PC-9 (cell line): Measurements from ENCODE around the gene ARFGEF3. TPM values are rescaled to one million over a fixed set of nuclear protein-coding genes. Genes with fewer than 3 reads are reported as not detected.

Experiments
- BruUV-seq: library from RNA; stranded (reverse); fragments of 400-500 nt; replicated peaks from 2 replicates; lab custom pipeline; 2021; lab: Mats Ljungman, UMichigan
- CTCF ChIA-PET: fragments of 300-600 bp; sonication (Branson Sonifier 250); formaldehyde crosslinking; loops from one replicate; lab custom pipeline; 2022; ENCODE audit warnings: antibody characterized with exemption; lab: Charles Lee
- POLR2A ChIA-PET: fragments of 300-600 bp; sonication (Branson Sonifier 250); formaldehyde crosslinking; loops from one replicate; lab custom pipeline; 2022; ENCODE audit warnings: antibody characterized with exemption; ENCODE audit not compliant: unreplicated experiment; lab: Charles Lee
- DNase-seq, 2 experiments: peaks; one replicate each; pipeline versions ENCODE4 v3.0.0 to v3.0.0-alpha.2; 2015 to 2022; ENCODE audit warnings: mixed read lengths in 1 of 2
- H2AFZ ChIP-seq: fragments of 200-600 bp; sonication (generic); 2 replicates; pipeline ENCODE4 v1.8.1; 2017; ENCODE audit warnings: antibody characterized with exemption
- H3F3A ChIP-seq: fragments of 200-600 bp; sonication (generic); 2 replicates; pipeline ENCODE4 v1.8.1; 2017; ENCODE audit warnings: antibody characterized with exemption, mild to moderate bottlenecking, low read depth; ENCODE audit not compliant: insufficient read depth
- H3K27ac ChIP-seq: fragments of 200-600 bp; sonication (generic); 2 replicates; pipeline ENCODE4 v1.6.1; 2016; ENCODE audit warnings: mixed run types
- H3K27me3 ChIP-seq: fragments of 200-600 bp; sonication (generic); 2 replicates; pipeline ENCODE4 v1.6.1; 2016; ENCODE audit warnings: low read depth, mixed run types; ENCODE audit not compliant: insufficient read depth
- H3K36me3 ChIP-seq: fragments of 200-600 bp; sonication (generic); 2 replicates; pipeline ENCODE4 v1.6.1; 2016; ENCODE audit warnings: low read depth, mixed run types
- H3K4me1 ChIP-seq: fragments of 200-600 bp; sonication (generic); replicated peaks from 2 replicates; pipeline ENCODE4 v1.6.1; 2016; ENCODE audit warnings: mixed run types; ENCODE audit not compliant: insufficient read depth
- H3K4me2 ChIP-seq: fragments of 200-600 bp; sonication (generic); 2 replicates; pipeline ENCODE4 v1.6.1; 2017; ENCODE audit warnings: mixed run types
- H3K4me3 ChIP-seq: fragments of 200-600 bp; sonication (generic); 2 replicates; pipeline ENCODE4 v1.6.1; 2016; ENCODE audit warnings: mixed run types
- H3K79me2 ChIP-seq: fragments of 200-600 bp; sonication (generic); 2 replicates; pipeline ENCODE4 v1.6.1; 2017; ENCODE audit warnings: low read depth, mixed run types
- H3K9me2 ChIP-seq: fragments of 200-600 bp; sonication (generic); 2 replicates; pipeline ENCODE4 v1.8.1; 2017; ENCODE audit warnings: mild to moderate bottlenecking; ENCODE audit not compliant: insufficient read depth
- H3K9me3 ChIP-seq: fragments of 200-600 bp; sonication (generic); 2 replicates; pipeline ENCODE4 v1.8.1; 2016; ENCODE audit warnings: low read depth; ENCODE audit not compliant: insufficient read depth
- H4K20me1 ChIP-seq: fragments of 200-600 bp; sonication (generic); 2 replicates; pipeline ENCODE4 v1.8.1; 2017; ENCODE audit not compliant: insufficient read depth
- CTCF ChIP-seq: fragments of 200-600 bp; sonication (generic); conservative IDR thresholded peaks from 2 replicates; pipeline ENCODE4 v1.6.1; 2017; ENCODE audit warnings: mixed run types, antibody characterized with exemption, mild to moderate bottlenecking, moderate library complexity
- EZH2 ChIP-seq: fragments of 200-600 bp; sonication (generic); IDR thresholded peaks from 2 replicates; pipeline ENCODE4 v1.8.0; 2017; ENCODE audit warnings: antibody characterized with exemption, low read depth
- intact Hi-C: fragments of 100-400 bp; cut with micrococcal nuclease; formaldehyde crosslinking; loops from one replicate; pipeline ENCODE4 v1.10.0; 2022; ENCODE audit not compliant: unreplicated experiment
- total RNA-seq: library from RNA; stranded (reverse); gene quantifications from 2 replicates; pipeline ENCODE4 v1.2.3, GENCODE V29; 2021

ARFGEF3 gene
- total RNA-seq, 1 experiment from 2014 or later: 9.9 TPM

GRCh38 chr6:138229663-138230179 lies 68.0 kb downstream of the ARFGEF3 start:
- Histone ChIP-seq H3K79me2 (peaks cover 19% of the 10 kb centered on the region), H3K4me3 (peak overlapping the region; percentile 40; the same call in 1 of the 2 replicates), H3K4me2 (peak overlapping the region; percentile 74), H3K27me3 (no peaks in the 10 kb centered on the region), H3K9me2 (no peaks in the 10 kb centered on the region), H3F3A (peaks cover 44% of the 10 kb centered on the region), H3K9me3 (no peaks in the 10 kb centered on the region), H4K20me1 (no peaks in the 10 kb centered on the region), H3K27ac (peak overlapping the region; percentile 95), H3K4me1 (peaks cover 72% of the 10 kb centered on the region), H3K36me3 (peaks cover 3% of the 10 kb centered on the region; the same call in 1 of the 2 replicates), H2AFZ (no peak overlapping the region)
- no TSS peak for BruUV-seq
- CTCF ChIA-PET: no interaction called here
- TF ChIP-seq CTCF: no peak
- TF ChIP-seq EZH2: no peak
- POLR2A ChIA-PET: no interaction called here
- intact Hi-C loops: loop anchor here (5.0 kb wide), 1 partner anchor 67 kb away; the partner anchor contains the start of gene ARFGEF3
- no peak for DNase-seq

- no peak overlapping the region for H2AFZ ChIP-seq
- DNase-seq: no peak
- H3K36me3 ChIP-seq: peaks cover 3% of the 10 kb centered on the region; the same call in 1 of the 2 replicates
- BruUV-seq: no TSS peak
- intact Hi-C loops: loop anchor here (5.0 kb wide), 1 partner anchor 68 kb away; the partner anchor contains the start of gene ARFGEF3
- H3K27ac ChIP-seq: peak overlapping the region; percentile 95
- peaks cover 44% of the 10 kb centered on the region for H3F3A ChIP-seq
- peak overlapping the region; percentile 74 for H3K4me2 ChIP-seq
- no peaks in the 10 kb centered on the region for H3K27me3 ChIP-seq
- ChIA-PET POLR2A (no interaction called here), CTCF (no interaction called here)
- no peaks in the 10 kb centered on the region for H4K20me1 ChIP-seq
- no peaks in the 10 kb centered on the region for H3K9me2 ChIP-seq
- H3K4me1 ChIP-seq: peaks cover 77% of the 10 kb centered on the region
- peak overlapping the region; percentile 40; the same call in 1 of the 2 replicates for H3K4me3 ChIP-seq
- TF ChIP-seq EZH2 (no peak), CTCF (no peak)
- H3K9me3 ChIP-seq: no peaks in the 10 kb centered on the region
- H3K79me2 ChIP-seq: peaks cover 19% of the 10 kb centered on the region
These were observed 68.5 kb downstream of the ARFGEF3 start for GRCh38 chr6:138230221-138230620.

- H3K27me3 ChIP-seq: no peaks in the 10 kb centered on the region
- H3K4me3 ChIP-seq: peak overlapping the region; percentile 40
- peaks cover 44% of the 10 kb centered on the region for H3F3A ChIP-seq
- ChIA-PET POLR2A (no interaction called here), CTCF (no interaction called here)
- H3K4me1 ChIP-seq: peaks cover 83% of the 10 kb centered on the region
- intact Hi-C loops: loop anchor here (5.0 kb wide), 1 partner anchor 69 kb away; the partner anchor contains the start of gene ARFGEF3
- no peaks in the 10 kb centered on the region for H3K9me2 ChIP-seq
- no peak for TF ChIP-seq CTCF
- TF ChIP-seq EZH2: no peak
- H3K79me2 ChIP-seq: peaks cover 19% of the 10 kb centered on the region
- peak overlapping the region; percentile 95 for H3K27ac ChIP-seq
- peak overlapping the region; percentile 74 for H3K4me2 ChIP-seq
- no peak for DNase-seq
- H2AFZ ChIP-seq: peak overlapping the region; percentile 42
- H3K36me3 ChIP-seq: peaks cover 3% of the 10 kb centered on the region; the same call in 1 of the 2 replicates
- H3K9me3 ChIP-seq: no peaks in the 10 kb centered on the region
- no peaks in the 10 kb centered on the region for H4K20me1 ChIP-seq
- BruUV-seq: no TSS peak
These were observed 69.1 kb downstream of the ARFGEF3 start for GRCh38 chr6:138230759-138231380.
